SK-N-DZ (cell line): Measurements from ENCODE around the gene MAP2K3.
"Not testable (repeated sequence)": the region's sequence is repeated elsewhere in the genome, so short reads cannot be mapped to it uniquely, and the experiment has no call there.

Experiments
- DNase-seq: peaks from one replicate; pipeline ENCODE4 v3.0.0-alpha.2; 2015; ENCODE audit warnings: low spot score

MAP2K3 gene

GRCh38 chr17:21350495-21350894, 66.0 kb downstream of the MAP2K3 start:
- DNase-seq: not testable (repeated sequence)

GRCh38 chr17:21351366-21352065, 67.0 kb downstream of the MAP2K3 start:
- DNase-seq: no peak

GRCh38 chr17:21352221-21352980, 67.9 kb downstream of the MAP2K3 start:
- no peak for DNase-seq

- no peak for DNase-seq
Observed at GRCh38 chr17:21352981-21353265, 68.4 kb downstream of the MAP2K3 start.

GRCh38 chr17:21353326-21354010, 69.0 kb downstream of the MAP2K3 start:
- DNase-seq: no peak

GRCh38 chr17:21354796-21355385, 70.4 kb downstream of the MAP2K3 start:
- DNase-seq: no peak

- DNase-seq: no peak
Observed at GRCh38 chr17:21355586-21355985, 71.1 kb downstream of the MAP2K3 start.

- DNase-seq: no peak
Observed at GRCh38 chr17:21356537-21357127, 72.1 kb downstream of the MAP2K3 start.

GRCh38 chr17:21357281-21357680, 72.8 kb downstream of the MAP2K3 start:
- DNase-seq: no peak

- DNase-seq: peak; percentile 78
Observed at GRCh38 chr17:21357696-21358656, 73.5 kb downstream of the MAP2K3 start.

- no peak for DNase-seq
Observed at GRCh38 chr17:21358682-21359482, 74.4 kb downstream of the MAP2K3 start.

GRCh38 chr17:21359483-21359840, 75.0 kb downstream of the MAP2K3 start:
- no peak for DNase-seq

GRCh38 chr17:21360048-21360447, 75.5 kb downstream of the MAP2K3 start:
- DNase-seq: no peak

GRCh38 chr17:21361020-21361809, 76.7 kb downstream of the MAP2K3 start:
- no peak for DNase-seq

GRCh38 chr17:21362331-21362931, 77.9 kb downstream of the MAP2K3 start:
- no peak for DNase-seq

- no peak for DNase-seq
Observed at GRCh38 chr17:21363776-21364642, 79.5 kb downstream of the MAP2K3 start.
